Testis (tissue), 3 donors: ENCODE results near the gene MRPL27. TPM values are rescaled to one million over a fixed set of nuclear protein-coding genes. Genes with fewer than 3 reads are reported as not detected.

ENCODE experiments used
- DNase-seq: peaks from one replicate; pipeline ENCODE4 v3.0.0-alpha.2; 2019
- H3K27ac ChIP-seq, 2 donors: fragments of 200-600 bp; sonication (generic); one replicate each; pipeline ENCODE4 v1.5.1; 2019
- H3K27me3 ChIP-seq: fragments of 200-600 bp; sonication (generic); one replicate; pipeline ENCODE4 v1.5.1; 2019
- H3K36me3 ChIP-seq: fragments of 200-600 bp; sonication (generic); one replicate; pipeline ENCODE4 v1.5.1; 2017; ENCODE audit warnings: low read depth; ENCODE audit errors: missing control alignments
- H3K4me1 ChIP-seq: fragments of 200-600 bp; sonication (generic); one replicate; pipeline ENCODE4 v1.5.1; 2019
- H3K4me3 ChIP-seq, 2 donors: fragments of 200-600 bp; sonication (generic); one replicate each; pipeline ENCODE4 v1.5.1; 2017 to 2019
- H3K9me3 ChIP-seq: fragments of 200-600 bp; sonication (generic); one replicate; pipeline ENCODE4 v1.5.1; 2017
- CTCF ChIP-seq, 3 experiments: fragments of 450-650 bp in 2 of 3; fragments of 200-600 bp in 1 of 3; sonication (generic) in 1 of 3; IDR thresholded peaks; one replicate each; pipeline ENCODE4 v1.5.1; 2016 to 2019; ENCODE audit warnings: antibody characterized with exemption in 3 of 3, mild to moderate bottlenecking in 2 of 3, moderate library complexity in 1 of 3
- POLR2A ChIP-seq: fragments of 450-650 bp; IDR thresholded peaks from one replicate; pipeline ENCODE4 v1.6.1; 2017; ENCODE audit warnings: antibody characterized with exemption, mild to moderate bottlenecking, moderate library complexity
- WGBS, 2 donors: methylation state at CpG; one replicate each; pipeline ENCODE4 v1.1.5; 2018; 5-methylcytosine and 5-hydroxymethylcytosine counted together
- intact Hi-C: fragments of 100-400 bp; cut with DNase I; formaldehyde crosslinking; loops from one replicate; pipeline ENCODE4 v1.15.1; 2023; ENCODE audit warnings: low total_unique reads
- polyA plus RNA-seq: library from polyadenylated mRNA; stranded (reverse); fragments of 350-450 nt; fragmentation: Illumina TruSeq; extraction: RNeasy Lipid Tissue Mini Kit (QIAGEN cat#74804); gene quantifications from one replicate; pipeline ENCODE4 v1.2.3, GENCODE V29; 2014; ENCODE audit warnings: low read depth, low replicate concordance; ENCODE audit not compliant: insufficient read depth
- total RNA-seq, 2 donors: library from RNA; depleted of rRNA; stranded (reverse); fragments of >200 nt; gene quantifications; one replicate each; pipeline ENCODE4 v1.2.3, GENCODE V29; 2016

Gene MRPL27
- total and polyA plus RNA-seq, 3 donors from 2014 or later = 54.5 to 69.1 (median 65.1) TPM

GRCh38 chr17:50326831-50327364 is 46.1 kb downstream of the MRPL27 start:
- Histone ChIP-seq H3K4me1 (no peaks in the 10 kb centered on the region), H3K9me3 (no peaks in the 10 kb centered on the region), H3K36me3 (no peaks in the 10 kb centered on the region), H3K27ac (no peak overlapping the region), H3K27me3 (no peaks in the 10 kb centered on the region), H3K4me3 (no peak overlapping the region)
- DNase-seq = no peak
- intact Hi-C loops = no loop called here
- 65% methylated on average over 9 of the region's 9 CpGs for WGBS, 2 donors
- TF ChIP-seq POLR2A (no peak), CTCF (IDR thresholded peaks at IDR 0.05) (no peak)

GRCh38 chr17:50325906-50326305 is 47.1 kb downstream of the MRPL27 start:
- Histone ChIP-seq H3K4me1 (no peaks in the 10 kb centered on the region), H3K27ac (no peak overlapping the region), H3K4me3 (no peak overlapping the region), H3K9me3 (no peaks in the 10 kb centered on the region), H3K27me3 (no peaks in the 10 kb centered on the region), H3K36me3 (no peaks in the 10 kb centered on the region)
- TF ChIP-seq POLR2A = no peak
- intact Hi-C loops = no loop called here
- no peak for DNase-seq
- 46 to 71% methylated on average over 4 of the region's 4 CpGs for WGBS, 2 donors

- 82 to 89% methylated on average over 5 of the region's 5 CpGs for WGBS, 2 donors
- H3K4me1 ChIP-seq = no peaks in the 10 kb centered on the region
- no peaks in the 10 kb centered on the region for H3K9me3 ChIP-seq
- no peak for DNase-seq
- H3K36me3 ChIP-seq = no peaks in the 10 kb centered on the region
- TF ChIP-seq CTCF (IDR thresholded peaks at IDR 0.05) (no peak), POLR2A (no peak)
- intact Hi-C loops = no loop called here
- H3K27me3 ChIP-seq = no peaks in the 10 kb centered on the region
- no peak overlapping the region for H3K27ac ChIP-seq
- H3K4me3 ChIP-seq = no peak overlapping the region
Observed at GRCh38 chr17:50323060-50323459, 49.9 kb downstream of the MRPL27 start.

GRCh38 chr17:50322271-50322670 is 50.7 kb downstream of the MRPL27 start:
- H3K4me1 ChIP-seq = no peaks in the 10 kb centered on the region
- 81 to 87% methylated on average over 7 of the region's 7 CpGs for WGBS, 2 donors
- no peak overlapping the region for H3K27ac ChIP-seq
- H3K4me3 ChIP-seq = no peak overlapping the region
- no peaks in the 10 kb centered on the region for H3K36me3 ChIP-seq
- no peaks in the 10 kb centered on the region for H3K9me3 ChIP-seq
- intact Hi-C loops = no loop called here
- H3K27me3 ChIP-seq = no peaks in the 10 kb centered on the region
- no peak for DNase-seq
- TF ChIP-seq CTCF (IDR thresholded peaks at IDR 0.05) (no peak), POLR2A (no peak)

GRCh38 chr17:50319306-50320004 is 53.5 kb downstream of the MRPL27 start:
- H3K27ac ChIP-seq = no peak overlapping the region
- no peak for DNase-seq
- intact Hi-C loops = no loop called here
- no peaks in the 10 kb centered on the region for H3K4me1 ChIP-seq
- no peaks in the 10 kb centered on the region for H3K27me3 ChIP-seq
- no peaks in the 10 kb centered on the region for H3K36me3 ChIP-seq
- TF ChIP-seq CTCF (IDR thresholded peaks at IDR 0.05) = no peak
- TF ChIP-seq POLR2A = no peak
- 70 to 78% methylated on average over 12 of the region's 12 CpGs for WGBS, 2 donors
- H3K9me3 ChIP-seq = no peaks in the 10 kb centered on the region
- no peak overlapping the region for H3K4me3 ChIP-seq
